C4-2B (cell line): ENCODE data around the gene RPS27.

ENCODE experiments used
- CTCF ChIP-seq: fragments of 450-650 bp; conservative IDR thresholded peaks from 2 replicates; pipeline ENCODE4 v1.5.1; 2017; ENCODE audit warnings: mild to moderate bottlenecking
- ZFX ChIP-seq: fragments of 450-650 bp; IDR thresholded peaks from 2 replicates; pipeline ENCODE4 v1.6.1; 2017

DNA sequence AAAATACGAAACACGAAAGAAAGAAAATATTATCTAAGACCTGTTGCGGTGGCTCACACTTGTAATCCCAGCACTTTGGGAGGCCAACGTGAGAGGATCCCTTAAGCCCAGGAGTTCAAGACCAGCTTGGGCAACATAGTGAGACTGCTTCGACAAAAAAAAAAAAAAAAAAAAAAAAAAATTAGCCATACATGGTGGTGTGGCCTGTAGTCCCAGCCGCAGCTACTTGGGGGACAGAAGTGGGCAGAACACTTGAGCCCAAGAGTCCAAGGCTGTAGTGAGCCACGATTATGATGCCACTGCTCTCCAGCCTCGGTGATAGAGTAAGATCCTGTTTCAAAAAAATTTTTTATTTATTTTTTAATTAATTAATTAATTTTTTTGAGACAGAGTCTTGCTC is 2.9 kb upstream of the RPS27 start:
- TF ChIP-seq CTCF = no peak
- TF ChIP-seq ZFX = no peak
